ENCODE data around the gene NPTX2. TPM values are rescaled to one million over a fixed set of nuclear protein-coding genes. Genes with fewer than 3 reads are reported as not detected.

The NPTX2 gene
- total and polyA plus RNA-seq, 10 of the 15 experiments (the other 5 are each of a cell fraction or from before 2014, with no cell fraction given), result 0.04 TPM; not detected in 9

- TF ChIP-seq PKNOX1 (IDR thresholded peaks at IDR 0.05) (no peak), BCL11A (IDR thresholded peaks at IDR 0.05; ENCODE audit: low read depth, low read length) (no peak), SIN3A (IDR thresholded peaks at IDR 0.05; ENCODE audit: low read depth, low read length) (no peak)
Observed at GRCh38 chr7:98640375-98640774, 23.3 kb downstream of the NPTX2 start (continued).

- Histone ChIP-seq H3K36me3 (ENCODE audit: control insufficient read depth in 2 of 2, insufficient read depth in 2 of 2, low read length in 1 of 2) (no peaks in the 10 kb centered on the region), H3K4me3 (peak overlapping the region; percentile 28; the same call in 1 of the 2 replicates), H3K27ac (ENCODE audit: control insufficient read depth, insufficient read depth) (peak overlapping the region; percentile 59), H2AFZ (ENCODE audit: control insufficient read depth, low read depth, low read length) (no peak overlapping the region), H3K27me3 (replicated peaks in 1 of 2; ENCODE audit: control insufficient read depth in 2 of 2, insufficient read depth in 2 of 2, low read length in 1 of 2) (no peaks in the 10 kb centered on the region), H3K79me2 (ENCODE audit: control insufficient read depth, insufficient read depth, low read length) (no peaks in the 10 kb centered on the region), H4K20me1 (ENCODE audit: control insufficient read depth, insufficient read depth) (no peaks in the 10 kb centered on the region), H3K4me1 (ENCODE audit: control insufficient read depth, insufficient read depth, low read length) (peaks cover 26% of the 10 kb centered on the region), H3K9me3 (replicated peaks; ENCODE audit: control insufficient read depth, insufficient read depth, low read length) (peaks cover 8% of the 10 kb centered on the region; the same call in 1 of the 3 replicates), H3K9ac (ENCODE audit: control insufficient read depth, insufficient read depth, low read length) (no peak overlapping the region), H3K4me2 (ENCODE audit: control insufficient read depth, insufficient read depth) (peak overlapping the region; percentile 73)
- WGBS (ENCODE audit: insufficient coverage, insufficient replicate concordance, low lambda C conversion rate, missing lambda C conversion rate), result 2% methylated on average over 15 of the region's 15 CpGs
- BruUV-seq (replicated peaks), result no TSS peak
- SMC1A ChIA-PET (ENCODE audit: uncharacterized antibody, unreplicated experiment), result interaction anchor here (0.6 kb wide), 1 partner anchor 99 kb away, joined by 3 read pairs; no protein-coding TSS in a partner anchor
- POLR2A ChIA-PET, result no interaction called here
- intact Hi-C loops (cut with micrococcal nuclease; ENCODE audit: unreplicated experiment), result loop anchor here (5.0 kb wide), 2 partner anchors 155 to 200 kb away; no protein-coding TSS in a partner anchor
- CTCF ChIA-PET, result interaction anchor here (2.6 kb wide), 1 partner anchor 104 kb away, joined by 9 read pairs; no protein-coding TSS in a partner anchor
- ATAC-seq (peak; percentile 84), FAIRE-seq (peak; percentile 97), DNase-seq (ENCODE audit: low read depth, low spot score) (peak; percentile 87)
- in situ Hi-C loops (cut with MboI), result no loop called here
- RAD21 ChIA-PET (ENCODE audit: unreplicated experiment), result interaction anchor here (1.2 kb wide), 1 partner anchor 13 kb away, joined by 3 read pairs; no protein-coding TSS in a partner anchor
- TF ChIP-seq TCF3 (IDR thresholded peaks at IDR 0.05; ENCODE audit: borderline replicate concordance, insufficient read depth, low read depth, low read length) (peak; percentile 76; the same call in 1 of the 2 replicates), E4F1 (IDR thresholded peaks at IDR 0.05; ENCODE audit: borderline replicate concordance, partially characterized antibody) (no peak), JUNB (IDR thresholded peaks at IDR 0.05) (no peak), RUNX3 (IDR thresholded peaks at IDR 0.05; ENCODE audit: low read length) (peak; percentile 87), TARDBP (IDR thresholded peaks at IDR 0.05; ENCODE audit: borderline replicate concordance) (no peak), ZNF592 (IDR thresholded peaks at IDR 0.05) (no peak), CTCF (IDR thresholded peaks at IDR 0.05 in 2 of 3, conservative IDR thresholded peaks at IDR 0.05 in 1 of 3; ENCODE audit: control insufficient read depth in 2 of 3, extremely low read depth in 1 of 3, insufficient read depth in 1 of 3, low read depth in 3 of 3, low read length in 3 of 3) (no peak)
Observed at GRCh38 chr7:98641646-98642500, 24.8 kb downstream of the NPTX2 start.
